Stimulated activated CD4-positive, alpha-beta T cell treated with anti-CD3 and anti-CD28 coated beads, TNF-alpha, amount 100 ng/mL, for 48 hours (primary cell): Measurements from ENCODE around the gene ATP10A.
"Not testable (repeated sequence)": the region's sequence is repeated elsewhere in the genome, so short reads cannot be mapped to it uniquely, and the experiment has no call there.

Experiments used
- DNase-seq, 3 donors: peaks; one replicate each; pipeline ENCODE4 v3.0.0-alpha.2; 2020; ENCODE audit warnings: low read depth in 3 of 3

The ATP10A gene

GRCh38 chr15:25859838-25860645 is 3.1 kb downstream of the ATP10A start:
- DNase-seq: no peak

GRCh38 chr15:25858952-25859760 is 4.0 kb downstream of the ATP10A start:
- DNase-seq: no peak

GRCh38 chr15:25856059-25856458 is 7.1 kb downstream of the ATP10A start:
- DNase-seq: not testable (repeated sequence)

GRCh38 chr15:25852661-25853524 is 10.2 kb downstream of the ATP10A start:
- no peak for DNase-seq

GRCh38 chr15:25852027-25852426 is 11.1 kb downstream of the ATP10A start:
- no peak for DNase-seq

- peak; percentile 56 to 75 (median 66) for DNase-seq
Observed at GRCh38 chr15:25850154-25851111, 12.7 kb downstream of the ATP10A start.

GRCh38 chr15:25849157-25849921 is 13.8 kb downstream of the ATP10A start:
- DNase-seq: no peak

- DNase-seq: no peak
Observed at GRCh38 chr15:25848784-25849156, 14.4 kb downstream of the ATP10A start.

- DNase-seq: no peak
Observed at GRCh38 chr15:25848325-25848724, 14.8 kb downstream of the ATP10A start.

GRCh38 chr15:25847051-25847450 is 16.1 kb downstream of the ATP10A start:
- DNase-seq: no peak

GRCh38 chr15:25846377-25846776 is 16.8 kb downstream of the ATP10A start:
- no peak for DNase-seq

GRCh38 chr15:25844981-25845680 is 18.0 kb downstream of the ATP10A start:
- no peak for DNase-seq

GRCh38 chr15:25844542-25844941 is 18.6 kb downstream of the ATP10A start:
- no peak for DNase-seq

- no peak for DNase-seq
Observed at GRCh38 chr15:25844076-25844475, 19.1 kb downstream of the ATP10A start.

- no peak for DNase-seq
Observed at GRCh38 chr15:25839638-25840156, 23.4 kb downstream of the ATP10A start.

- DNase-seq: no peak
Observed at GRCh38 chr15:25838871-25839195, 24.3 kb downstream of the ATP10A start.

- DNase-seq: no peak
Observed at GRCh38 chr15:25838191-25838870, 24.8 kb downstream of the ATP10A start.

- no peak for DNase-seq
Observed at GRCh38 chr15:25832158-25832557, 31.0 kb downstream of the ATP10A start.
